Measurements from ENCODE around the gene PTBP3.
"Not testable (repeated sequence)": the region's sequence is repeated elsewhere in the genome, so short reads cannot be mapped to it uniquely, and the experiment has no call there.

Gene PTBP3

GRCh38 chr9:112332977-112333638 lies at the start of gene PTBP3:
PTBP3 (minus strand) TSS chr9:112333619; CDS start chr9:112297865, 35,754 bp downstream.
- in situ Hi-C loops (cut with HindIII; ENCODE audit: low sequenced_read_pairs), result loop anchor here (5.0 to 25.0 kb wide), 2 partner anchors 96 to 221 kb away; no protein-coding TSS in a partner anchor

- in situ Hi-C loops (cut with HindIII; ENCODE audit: low sequenced_read_pairs), result no loop called here
Measured at GRCh38 chr9:112382501-112383364, 49.3 kb upstream of the PTBP3 start.

- in situ Hi-C loops (cut with HindIII; ENCODE audit: low sequenced_read_pairs), result no loop called here
Measured at GRCh38 chr9:112382066-112382465, 48.6 kb upstream of the PTBP3 start.

- in situ Hi-C loops (cut with HindIII; ENCODE audit: low sequenced_read_pairs), result no loop called here
Measured at GRCh38 chr9:112380825-112381221, 47.4 kb upstream of the PTBP3 start.

GRCh38 chr9:112380102-112380824 lies 46.8 kb upstream of the PTBP3 start, which contains the start of gene HSDL2:
HSDL2 (plus strand) TSS chr9:112380108; CDS start chr9:112380164, 56 bp downstream.
- in situ Hi-C loops (cut with HindIII; ENCODE audit: low sequenced_read_pairs), result no loop called here

- in situ Hi-C loops (cut with HindIII; ENCODE audit: low sequenced_read_pairs), result no loop called here
Measured at GRCh38 chr9:112379177-112380101, 46.0 kb upstream of the PTBP3 start.

GRCh38 chr9:112378328-112379176 lies 45.1 kb upstream of the PTBP3 start:
- in situ Hi-C loops (cut with HindIII; ENCODE audit: low sequenced_read_pairs), result no loop called here

- in situ Hi-C loops (cut with HindIII; ENCODE audit: low sequenced_read_pairs), result no loop called here
Measured at GRCh38 chr9:112377684-112378327, 44.4 kb upstream of the PTBP3 start.

- in situ Hi-C loops (cut with HindIII; ENCODE audit: low sequenced_read_pairs), result no loop called here
Measured at GRCh38 chr9:112377087-112377486, 43.7 kb upstream of the PTBP3 start.

- in situ Hi-C loops (cut with HindIII; ENCODE audit: low sequenced_read_pairs), result no loop called here
Measured at GRCh38 chr9:112375361-112375760, 41.9 kb upstream of the PTBP3 start.

- in situ Hi-C loops (cut with HindIII; ENCODE audit: low sequenced_read_pairs), result not testable (repeated sequence)
Measured at GRCh38 chr9:112374232-112374631, 40.8 kb upstream of the PTBP3 start.

- in situ Hi-C loops (cut with HindIII; ENCODE audit: low sequenced_read_pairs), result not testable (repeated sequence)
Measured at GRCh38 chr9:112373666-112374065, 40.2 kb upstream of the PTBP3 start.

GRCh38 chr9:112371060-112371459 lies 37.6 kb upstream of the PTBP3 start:
- in situ Hi-C loops (cut with HindIII; ENCODE audit: low sequenced_read_pairs), result no loop called here

GRCh38 chr9:112369817-112370216 lies 36.4 kb upstream of the PTBP3 start:
- in situ Hi-C loops (cut with HindIII; ENCODE audit: low sequenced_read_pairs), result no loop called here

GRCh38 chr9:112367465-112367864 lies 34.0 kb upstream of the PTBP3 start:
- in situ Hi-C loops (cut with HindIII; ENCODE audit: low sequenced_read_pairs), result no loop called here

GRCh38 chr9:112366591-112366990 lies 33.2 kb upstream of the PTBP3 start:
- in situ Hi-C loops (cut with HindIII; ENCODE audit: low sequenced_read_pairs), result no loop called here

- in situ Hi-C loops (cut with HindIII; ENCODE audit: low sequenced_read_pairs), result not testable (repeated sequence)
Measured at GRCh38 chr9:112365257-112365656, 31.8 kb upstream of the PTBP3 start.

GRCh38 chr9:112364761-112365160 lies 31.3 kb upstream of the PTBP3 start:
- in situ Hi-C loops (cut with HindIII; ENCODE audit: low sequenced_read_pairs), result no loop called here

- in situ Hi-C loops (cut with HindIII; ENCODE audit: low sequenced_read_pairs), result no loop called here
Measured at GRCh38 chr9:112361601-112362000, 28.2 kb upstream of the PTBP3 start.

Data from endothelial cell of hepatic sinusoid (primary cell).